IgD-negative memory B cell (primary cell): ENCODE results near the gene GPX4. TPM values are rescaled to one million over a fixed set of nuclear protein-coding genes. Genes with fewer than 3 reads are reported as not detected.
A peak's percentile ranks its signal among the peaks of the same experiment; 100 is the strongest.
"Not testable (repeated sequence)": the region's sequence is repeated elsewhere in the genome, so short reads cannot be mapped to it uniquely, and the experiment has no call there.

ENCODE experiments used
- H3K27ac Mint-ChIP-seq, 3 donors: one replicate each; pipeline ENCODE4 v1.8.0; 2020 to 2022; ENCODE audit warnings: mild to moderate bottlenecking in 3 of 3, mixed read lengths in 3 of 3, moderate library complexity in 1 of 3
- H3K27me3 Mint-ChIP-seq: one replicate; pipeline ENCODE4 v1.8.0; 2021; ENCODE audit warnings: mixed read lengths
- H3K36me3 Mint-ChIP-seq: one replicate; pipeline ENCODE4 v1.8.0; 2020; ENCODE audit warnings: mild to moderate bottlenecking, mixed read lengths
- H3K4me1 Mint-ChIP-seq, 3 donors: one replicate each; pipeline ENCODE4 v1.8.0; 2020 to 2022; ENCODE audit warnings: mixed read lengths in 3 of 3, mild to moderate bottlenecking in 1 of 3
- H3K4me3 Mint-ChIP-seq, 4 donors: one replicate each; pipeline ENCODE4 v1.8.0; 2020 to 2022; ENCODE audit warnings: mild to moderate bottlenecking in 4 of 4, mixed read lengths in 4 of 4, moderate library complexity in 3 of 4
- H3K9me3 Mint-ChIP-seq, 3 donors: one replicate each; pipeline ENCODE4 v1.8.0; 2020 to 2021; ENCODE audit warnings: mixed read lengths in 3 of 3, mild to moderate bottlenecking in 1 of 3
- polyA plus RNA-seq: library from polyadenylated mRNA; unstranded; fragments of 300-500 nt; fragmentation: Illumina TruSeq; gene quantifications from one replicate; pipeline ENCODE4 v1.2.3, GENCODE V29; 2021

The GPX4 gene
- polyA plus RNA-seq, 1 donor from 2014 or later = 460 TPM

GRCh38 chr19:1109032-1109551 lies 5.3 kb downstream of the GPX4 start:
- Mint-ChIP-seq H3K36me3 (no peaks in the 10 kb centered on the region), H3K9me3 (no peaks in the 10 kb centered on the region), H3K27ac (no peak overlapping the region), H3K4me3 (no peak overlapping the region), H3K27me3 (no peaks in the 10 kb centered on the region), H3K4me1 (peaks cover 0 to 3% (median 2%) of the 10 kb centered on the region in 3 donors)

GRCh38 chr19:1109697-1110671 lies 6.2 kb downstream of the GPX4 start:
- H3K27ac Mint-ChIP-seq = peak overlapping the region in 1 of 3 donors; percentile 39
- H3K9me3 Mint-ChIP-seq = no peaks in the 10 kb centered on the region
- no peaks in the 10 kb centered on the region for H3K27me3 Mint-ChIP-seq
- no peak overlapping the region for H3K4me3 Mint-ChIP-seq
- H3K36me3 Mint-ChIP-seq = no peaks in the 10 kb centered on the region
- H3K4me1 Mint-ChIP-seq = peaks cover 0 to 3% (median 2%) of the 10 kb centered on the region in 3 donors

- Mint-ChIP-seq H3K9me3 (no peaks in the 10 kb centered on the region), H3K36me3 (no peaks in the 10 kb centered on the region), H3K27ac (no peak overlapping the region), H3K4me3 (no peak overlapping the region), H3K4me1 (peaks cover 0 to 3% (median 2%) of the 10 kb centered on the region in 3 donors), H3K27me3 (no peaks in the 10 kb centered on the region)
Measured at GRCh38 chr19:1110809-1111640, 7.2 kb downstream of the GPX4 start.

- no peaks in the 10 kb centered on the region for H3K36me3 Mint-ChIP-seq
- H3K27me3 Mint-ChIP-seq = no peaks in the 10 kb centered on the region
- H3K27ac Mint-ChIP-seq = no peak overlapping the region
- no peaks in the 10 kb centered on the region for H3K9me3 Mint-ChIP-seq
- peak overlapping the region in 1 of 4 donors; percentile 65 for H3K4me3 Mint-ChIP-seq
- peaks cover 0 to 2% (median 1%) of the 10 kb centered on the region in 3 donors for H3K4me1 Mint-ChIP-seq
Measured at GRCh38 chr19:1111641-1112267, 8.0 kb downstream of the GPX4 start.

GRCh38 chr19:1112268-1113029 lies 8.7 kb downstream of the GPX4 start:
- no peaks in the 10 kb centered on the region for H3K9me3 Mint-ChIP-seq

GRCh38 chr19:1113030-1113985 lies 9.5 kb downstream of the GPX4 start:
- Mint-ChIP-seq H3K9me3 (no peaks in the 10 kb centered on the region), H3K4me3 (no peak overlapping the region), H3K27ac (peak overlapping the region in 1 of 3 donors; percentile 71), H3K36me3 (no peaks in the 10 kb centered on the region), H3K4me1 (no peaks in the 10 kb centered on the region), H3K27me3 (no peaks in the 10 kb centered on the region)

More at GRCh38 chr19:1112268-1113029, 8.7 kb downstream of the GPX4 start:
- Mint-ChIP-seq H3K4me1 (no peaks in the 10 kb centered on the region), H3K27me3 (no peaks in the 10 kb centered on the region), H3K27ac (no peak overlapping the region), H3K4me3 (peak overlapping the region in 1 of 4 donors; percentile 65), H3K36me3 (no peaks in the 10 kb centered on the region)

- Mint-ChIP-seq H3K9me3 (no peaks in the 10 kb centered on the region), H3K36me3 (no peaks in the 10 kb centered on the region), H3K27ac (no peak overlapping the region), H3K4me1 (no peaks in the 10 kb centered on the region), H3K4me3 (no peak overlapping the region), H3K27me3 (no peaks in the 10 kb centered on the region)
Measured at GRCh38 chr19:1113986-1114483, 10.2 kb downstream of the GPX4 start.

GRCh38 chr19:1114728-1115127 lies 10.9 kb downstream of the GPX4 start:
- not testable (repeated sequence) for H3K36me3 Mint-ChIP-seq, H3K4me3 Mint-ChIP-seq

GRCh38 chr19:1115646-1116420 lies 12.0 kb downstream of the GPX4 start:
- Mint-ChIP-seq H3K27me3 (no peaks in the 10 kb centered on the region), H3K4me1 (no peaks in the 10 kb centered on the region), H3K9me3 (no peaks in the 10 kb centered on the region), H3K4me3 (no peak overlapping the region), H3K36me3 (no peaks in the 10 kb centered on the region), H3K27ac (no peak overlapping the region)

More at GRCh38 chr19:1114728-1115127, 10.9 kb downstream of the GPX4 start:
- not testable (repeated sequence) for H3K9me3 Mint-ChIP-seq, H3K27me3 Mint-ChIP-seq, H3K4me1 Mint-ChIP-seq, H3K27ac Mint-ChIP-seq

- peak overlapping the region in 1 of 3 donors; percentile 35 for H3K27ac Mint-ChIP-seq
- H3K36me3 Mint-ChIP-seq = no peaks in the 10 kb centered on the region
- no peak overlapping the region for H3K4me3 Mint-ChIP-seq
- H3K9me3 Mint-ChIP-seq = no peaks in the 10 kb centered on the region
- no peaks in the 10 kb centered on the region for H3K4me1 Mint-ChIP-seq
- H3K27me3 Mint-ChIP-seq = no peaks in the 10 kb centered on the region
Measured at GRCh38 chr19:1116726-1117581, 13.2 kb downstream of the GPX4 start.

GRCh38 chr19:1117654-1118053 lies 13.9 kb downstream of the GPX4 start:
- H3K27me3 Mint-ChIP-seq = no peaks in the 10 kb centered on the region

GRCh38 chr19:1118999-1119398 lies 15.2 kb downstream of the GPX4 start:
- H3K9me3 Mint-ChIP-seq = no peaks in the 10 kb centered on the region
- peaks cover 2% of the 10 kb centered on the region for H3K36me3 Mint-ChIP-seq
- no peaks in the 10 kb centered on the region for H3K27me3 Mint-ChIP-seq
- no peaks in the 10 kb centered on the region for H3K4me1 Mint-ChIP-seq
- no peak overlapping the region for H3K4me3 Mint-ChIP-seq
- no peak overlapping the region for H3K27ac Mint-ChIP-seq

More at GRCh38 chr19:1117654-1118053, 13.9 kb downstream of the GPX4 start:
- H3K36me3 Mint-ChIP-seq = no peaks in the 10 kb centered on the region
- no peak overlapping the region for H3K4me3 Mint-ChIP-seq
- no peaks in the 10 kb centered on the region for H3K4me1 Mint-ChIP-seq
- peak overlapping the region in 1 of 3 donors; percentile 35 for H3K27ac Mint-ChIP-seq
- H3K9me3 Mint-ChIP-seq = no peaks in the 10 kb centered on the region
